BE2C (cell line): ENCODE data around the gene MAP3K5.

ENCODE experiments used
- DNase-seq: peaks from one replicate; pipeline ENCODE4 v3.0.0-alpha.2; 2020
- H3K27me3 ChIP-seq: fragments of 250-450 bp; sonication (Bioruptor Pico); 2 replicates; pipeline ENCODE4 v1.5.1; 2020; ENCODE audit warnings: mild to moderate bottlenecking
- H3K36me3 ChIP-seq: fragments of 250-450 bp; sonication (Bioruptor Pico); 2 replicates; pipeline ENCODE4 v1.5.1; 2020; ENCODE audit warnings: mild to moderate bottlenecking
- H3K4me1 ChIP-seq: fragments of 250-450 bp; sonication (Bioruptor Pico); 2 replicates; pipeline ENCODE4 v1.5.1; 2020
- H3K4me3 ChIP-seq: 2 replicates; pipeline ENCODE4 v1.5.1; 2011; ENCODE audit warnings: low read depth, low read length
- H3K9me3 ChIP-seq: fragments of 250-450 bp; sonication (Bioruptor Pico); 2 replicates; pipeline ENCODE4 v1.5.1; 2020
- CTCF ChIP-seq: IDR thresholded peaks from 2 replicates; pipeline ENCODE4 v1.5.1; 2012; ENCODE audit warnings: mild to moderate bottlenecking, low read depth, low read length

The MAP3K5 gene

GRCh38 chr6:136510782-136511181 lies 281.5 kb downstream of the MAP3K5 start:
- no peak for DNase-seq
- H3K36me3 ChIP-seq = no peaks in the 10 kb centered on the region
- H3K9me3 ChIP-seq = no peaks in the 10 kb centered on the region
- peaks cover 6% of the 10 kb centered on the region; the same call in 1 of the 2 replicates for H3K4me1 ChIP-seq
- H3K4me3 ChIP-seq = no peak overlapping the region
- no peaks in the 10 kb centered on the region for H3K27me3 ChIP-seq
- TF ChIP-seq CTCF = no peak

GRCh38 chr6:136510299-136510698 lies 282.0 kb downstream of the MAP3K5 start:
- H3K4me3 ChIP-seq = no peak overlapping the region
- TF ChIP-seq CTCF = no peak

GRCh38 chr6:136508725-136509392 lies 283.4 kb downstream of the MAP3K5 start:
- no peaks in the 10 kb centered on the region for H3K9me3 ChIP-seq
- no peaks in the 10 kb centered on the region for H3K36me3 ChIP-seq
- H3K27me3 ChIP-seq = no peaks in the 10 kb centered on the region
- no peak for TF ChIP-seq CTCF
- no peak overlapping the region for H3K4me3 ChIP-seq
- H3K4me1 ChIP-seq = peaks cover 9% of the 10 kb centered on the region
- no peak for DNase-seq

More at GRCh38 chr6:136510299-136510698, 282.0 kb downstream of the MAP3K5 start:
- no peaks in the 10 kb centered on the region for H3K27me3 ChIP-seq
- no peaks in the 10 kb centered on the region for H3K36me3 ChIP-seq
- DNase-seq = no peak
- H3K9me3 ChIP-seq = no peaks in the 10 kb centered on the region
- H3K4me1 ChIP-seq = peaks cover 9% of the 10 kb centered on the region; the same call in 1 of the 2 replicates
